ENCODE data around the gene EML5.

Gene EML5

GRCh38 chr14:88616697-88617096 is 176.1 kb downstream of the EML5 start:
- H3K27ac ChIP-seq (ENCODE audit: insufficient read depth in 1 of 2, low read depth in 1 of 2, low read length in 2 of 2, poor library complexity in 1 of 2, severe bottlenecking in 2 of 2), result no peak overlapping the region
- ChIA-PET POLR2A (interaction anchor here (0.9 kb wide), 1 partner anchor 10 kb away, joined by 3 read pairs; no protein-coding TSS in a partner anchor), CTCF (no interaction called here)
- no peak overlapping the region for H3K4me3 ChIP-seq (ENCODE audit: control insufficient read depth in 1 of 7, extremely low read depth in 1 of 7, insufficient read depth in 4 of 7, low read depth in 2 of 7, low read length in 6 of 7)
- peaks cover 0 to 15% (median 12%) of the 10 kb centered on the region in 4 experiments for H3K4me1 ChIP-seq (ENCODE audit: control extremely low read depth in 1 of 4, control insufficient read depth in 4 of 4, insufficient read depth in 4 of 4, low read length in 3 of 4)
- WGBS (ENCODE audit: insufficient coverage), result no CpG with 5 or more reads among the region's 1 CpG
- DNase-seq, result no peak
- H3K27me3 ChIP-seq (replicated peaks in 2 of 5; ENCODE audit: control insufficient read depth in 4 of 5, insufficient read depth in 5 of 5, low read length in 4 of 5), result no peaks in the 10 kb centered on the region
- no peaks in the 10 kb centered on the region for H3K9me3 ChIP-seq (ENCODE audit: control extremely low read depth in 1 of 5, control insufficient read depth in 4 of 5, insufficient read depth in 2 of 5, low read depth in 1 of 5, low read length in 4 of 5)
- peaks cover 0 to 9% (median 3%) of the 10 kb centered on the region in 4 experiments for H3K36me3 ChIP-seq (ENCODE audit: control insufficient read depth in 4 of 4, insufficient read depth in 4 of 4, low read length in 3 of 4)

DNA sequence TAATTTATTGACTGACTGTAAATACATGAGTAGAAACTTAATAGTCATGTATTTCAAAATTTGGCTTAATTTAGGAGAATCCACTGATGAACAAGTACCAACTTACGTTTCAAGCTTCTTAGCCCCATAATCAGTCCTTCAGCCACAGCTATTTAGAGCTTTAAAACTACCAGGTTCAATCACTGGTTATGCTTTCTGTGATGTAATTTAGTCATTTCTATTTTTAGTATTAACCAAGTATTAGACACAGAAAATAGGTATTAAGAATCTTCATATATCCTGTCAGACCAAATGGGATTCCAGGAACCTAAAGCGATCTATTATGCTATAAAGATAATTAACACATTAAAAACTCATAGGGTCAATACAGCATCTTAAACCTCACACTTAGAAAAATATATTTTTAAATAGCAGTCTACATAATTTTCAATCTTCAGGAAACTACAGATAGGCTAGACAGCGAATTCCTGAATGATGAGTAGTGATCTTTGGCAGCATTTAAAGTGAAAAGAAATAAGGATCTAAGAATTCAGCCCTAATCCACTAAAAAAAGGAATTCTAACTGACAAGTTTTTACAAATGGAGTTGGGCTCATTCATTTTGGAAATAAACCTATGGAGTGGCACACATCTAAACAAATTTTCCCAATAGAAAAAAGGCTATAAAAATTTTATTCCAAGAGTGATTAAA is 178.4 kb downstream of the EML5 start:
- Histone ChIP-seq H3K4me1 (ENCODE audit: control extremely low read depth in 1 of 4, control insufficient read depth in 4 of 4, insufficient read depth in 4 of 4, low read length in 3 of 4) (peaks cover 0 to 15% (median 12%) of the 10 kb centered on the region in 4 experiments), H3K9me3 (ENCODE audit: control extremely low read depth in 1 of 5, control insufficient read depth in 4 of 5, insufficient read depth in 2 of 5, low read depth in 1 of 5, low read length in 4 of 5) (no peaks in the 10 kb centered on the region), H3K4me3 (ENCODE audit: control insufficient read depth in 1 of 7, extremely low read depth in 1 of 7, insufficient read depth in 4 of 7, low read depth in 2 of 7, low read length in 6 of 7) (no peak overlapping the region), H3K36me3 (ENCODE audit: control insufficient read depth in 4 of 4, insufficient read depth in 4 of 4, low read length in 3 of 4) (peaks cover 0 to 30% (median 21%) of the 10 kb centered on the region in 4 experiments), H3K27ac (ENCODE audit: insufficient read depth in 1 of 2, low read depth in 1 of 2, low read length in 2 of 2, poor library complexity in 1 of 2, severe bottlenecking in 2 of 2) (no peak overlapping the region), H3K27me3 (replicated peaks in 2 of 5; ENCODE audit: control insufficient read depth in 4 of 5, insufficient read depth in 5 of 5, low read length in 4 of 5) (no peaks in the 10 kb centered on the region)
- POLR2A ChIA-PET, result no interaction called here
- CTCF ChIA-PET, result interaction anchor here (1.4 kb wide), 1 partner anchor 58 kb away, joined by 3 read pairs; no protein-coding TSS in a partner anchor
- DNase-seq, result no peak
- WGBS (ENCODE audit: insufficient coverage), result no CpG with 5 or more reads among the region's 3 CpGs

DNA sequence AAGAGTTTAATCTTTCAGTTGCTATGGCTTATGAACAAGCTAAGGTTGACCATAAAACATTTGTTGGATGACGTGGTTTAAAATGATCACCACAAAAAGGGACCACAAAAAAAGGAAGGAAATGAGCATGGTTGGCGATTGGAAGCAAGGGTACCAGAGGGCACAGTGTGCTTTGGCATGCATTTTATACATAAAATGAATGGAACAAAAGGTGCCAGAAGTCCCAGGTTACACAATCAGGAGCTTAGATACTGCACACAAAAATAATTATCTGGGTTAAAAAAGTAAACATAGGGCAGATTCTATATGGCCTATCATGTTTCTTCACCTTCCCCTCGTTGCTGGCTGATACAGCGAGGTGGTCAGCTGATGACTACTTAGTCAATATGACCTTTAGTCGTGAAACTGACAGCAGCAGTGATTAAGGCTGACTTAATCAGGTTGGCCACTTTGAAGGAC is 179.2 kb downstream of the EML5 start:
- Histone ChIP-seq H3K4me1 (ENCODE audit: control extremely low read depth in 1 of 4, control insufficient read depth in 4 of 4, insufficient read depth in 4 of 4, low read length in 3 of 4) (peaks cover 0 to 15% (median 12%) of the 10 kb centered on the region in 4 experiments), H3K27ac (ENCODE audit: insufficient read depth in 1 of 2, low read depth in 1 of 2, low read length in 2 of 2, poor library complexity in 1 of 2, severe bottlenecking in 2 of 2) (no peak overlapping the region), H3K4me3 (ENCODE audit: control insufficient read depth in 1 of 7, extremely low read depth in 1 of 7, insufficient read depth in 4 of 7, low read depth in 2 of 7, low read length in 6 of 7) (no peak overlapping the region), H3K36me3 (ENCODE audit: control insufficient read depth in 4 of 4, insufficient read depth in 4 of 4, low read length in 3 of 4) (peaks cover 0 to 33% (median 25%) of the 10 kb centered on the region in 4 experiments), H3K27me3 (replicated peaks in 2 of 5; ENCODE audit: control insufficient read depth in 4 of 5, insufficient read depth in 5 of 5, low read length in 4 of 5) (no peaks in the 10 kb centered on the region), H3K9me3 (ENCODE audit: control extremely low read depth in 1 of 5, control insufficient read depth in 4 of 5, insufficient read depth in 2 of 5, low read depth in 1 of 5, low read length in 4 of 5) (no peaks in the 10 kb centered on the region)
- CTCF ChIA-PET, result interaction anchor here (1.4 kb wide), 1 partner anchor 57 kb away, joined by 3 read pairs; no protein-coding TSS in a partner anchor
- DNase-seq, result peak; percentile 74 to 88 (median 88)
- POLR2A ChIA-PET, result no interaction called here
- 45% methylated on average over 3 of the region's 5 CpGs for WGBS (ENCODE audit: insufficient coverage)

DNA sequence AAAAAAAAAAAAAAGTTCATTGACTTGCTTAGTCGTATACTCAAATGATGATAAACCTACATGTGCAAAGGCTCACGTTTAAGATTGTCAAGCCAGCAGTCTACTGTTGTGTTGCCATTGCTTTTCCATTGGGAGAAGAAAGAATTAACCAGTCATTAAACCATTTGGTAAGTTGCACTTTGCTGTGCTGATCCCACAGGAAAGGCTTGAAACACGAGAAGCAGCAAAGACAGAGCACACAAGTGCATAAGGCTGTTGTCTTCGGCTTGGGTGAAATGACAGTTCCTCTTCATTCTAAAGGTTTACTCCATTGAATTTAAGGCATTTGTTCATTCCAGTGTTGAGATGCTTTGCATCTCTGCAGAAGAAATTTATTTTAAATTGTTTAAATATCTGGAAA is 179.8 kb downstream of the EML5 start:
- ChIA-PET CTCF (interaction anchor here (0.6 to 1.4 kb wide), 3 partner anchors 14 to 414 kb away, joined by 3 read pairs; no protein-coding TSS in a partner anchor), POLR2A (no interaction called here)
- Histone ChIP-seq H3K4me1 (ENCODE audit: control extremely low read depth in 1 of 4, control insufficient read depth in 4 of 4, insufficient read depth in 4 of 4, low read length in 3 of 4) (peaks cover 0 to 15% (median 12%) of the 10 kb centered on the region in 4 experiments), H3K4me3 (ENCODE audit: control insufficient read depth in 1 of 7, extremely low read depth in 1 of 7, insufficient read depth in 4 of 7, low read depth in 2 of 7, low read length in 6 of 7) (no peak overlapping the region), H3K27ac (ENCODE audit: insufficient read depth in 1 of 2, low read depth in 1 of 2, low read length in 2 of 2, poor library complexity in 1 of 2, severe bottlenecking in 2 of 2) (no peak overlapping the region), H3K36me3 (ENCODE audit: control insufficient read depth in 4 of 4, insufficient read depth in 4 of 4, low read length in 3 of 4) (peaks cover 0 to 39% (median 31%) of the 10 kb centered on the region in 4 experiments), H3K9me3 (ENCODE audit: control extremely low read depth in 1 of 5, control insufficient read depth in 4 of 5, insufficient read depth in 2 of 5, low read depth in 1 of 5, low read length in 4 of 5) (no peaks in the 10 kb centered on the region), H3K27me3 (replicated peaks in 2 of 5; ENCODE audit: control insufficient read depth in 4 of 5, insufficient read depth in 5 of 5, low read length in 4 of 5) (no peaks in the 10 kb centered on the region)
- 94% methylated on average over 4 of the region's 4 CpGs for WGBS (ENCODE audit: insufficient coverage)
- peak in 2 of 3 donors; percentile 3 to 9 for DNase-seq

GRCh38 chr14:88611878-88612277 is 180.9 kb downstream of the EML5 start:
- Histone ChIP-seq H3K27me3 (replicated peaks in 2 of 5; ENCODE audit: control insufficient read depth in 4 of 5, insufficient read depth in 5 of 5, low read length in 4 of 5) (no peaks in the 10 kb centered on the region), H3K27ac (ENCODE audit: insufficient read depth in 1 of 2, low read depth in 1 of 2, low read length in 2 of 2, poor library complexity in 1 of 2, severe bottlenecking in 2 of 2) (no peak overlapping the region), H3K36me3 (ENCODE audit: control insufficient read depth in 4 of 4, insufficient read depth in 4 of 4, low read length in 3 of 4) (peaks cover 2 to 50% (median 40%) of the 10 kb centered on the region in 4 experiments), H3K9me3 (ENCODE audit: control extremely low read depth in 1 of 5, control insufficient read depth in 4 of 5, insufficient read depth in 2 of 5, low read depth in 1 of 5, low read length in 4 of 5) (no peaks in the 10 kb centered on the region), H3K4me3 (ENCODE audit: control insufficient read depth in 1 of 7, extremely low read depth in 1 of 7, insufficient read depth in 4 of 7, low read depth in 2 of 7, low read length in 6 of 7) (no peak overlapping the region), H3K4me1 (ENCODE audit: control extremely low read depth in 1 of 4, control insufficient read depth in 4 of 4, insufficient read depth in 4 of 4, low read length in 3 of 4) (peaks cover 0 to 15% (median 12%) of the 10 kb centered on the region in 4 experiments)
- CTCF ChIA-PET, result no interaction called here
- POLR2A ChIA-PET, result no interaction called here
- WGBS (ENCODE audit: insufficient coverage), result no CpG with 5 or more reads among the region's 1 CpG
- DNase-seq, result peak in 2 of 3 donors; percentile 31 to 36

DNA sequence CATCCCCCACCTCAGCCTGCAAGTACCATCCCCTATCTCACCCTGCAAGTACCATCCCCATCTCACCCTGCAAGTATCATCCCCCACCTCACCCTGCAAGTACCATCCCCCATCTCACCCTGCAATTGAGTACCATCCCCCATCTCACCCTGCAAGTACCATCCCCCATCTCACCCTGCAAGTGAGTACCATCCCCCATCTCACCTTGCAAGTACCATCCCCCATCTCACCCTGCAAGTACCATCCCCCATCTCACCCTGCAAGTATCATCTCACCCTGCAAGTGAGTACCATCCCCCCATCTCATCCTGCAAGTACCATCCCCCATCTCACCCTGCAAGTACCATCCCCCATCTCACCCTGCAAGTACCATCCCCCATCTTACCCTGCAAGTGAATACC is 184.9 kb downstream of the EML5 start:
- no peak overlapping the region for H3K4me3 ChIP-seq (ENCODE audit: control insufficient read depth in 1 of 7, extremely low read depth in 1 of 7, insufficient read depth in 4 of 7, low read depth in 2 of 7, low read length in 6 of 7)
- no peaks in the 10 kb centered on the region for H3K27me3 ChIP-seq (replicated peaks in 2 of 5; ENCODE audit: control insufficient read depth in 4 of 5, insufficient read depth in 5 of 5, low read length in 4 of 5)
- H3K27ac ChIP-seq (ENCODE audit: insufficient read depth in 1 of 2, low read depth in 1 of 2, low read length in 2 of 2, poor library complexity in 1 of 2, severe bottlenecking in 2 of 2), result no peak overlapping the region
- DNase-seq, result no peak
- CTCF ChIA-PET, result no interaction called here
- POLR2A ChIA-PET, result no interaction called here
- H3K36me3 ChIP-seq (ENCODE audit: control insufficient read depth in 4 of 4, insufficient read depth in 4 of 4, low read length in 3 of 4), result peaks cover 2 to 80% (median 65%) of the 10 kb centered on the region in 4 experiments
- H3K9me3 ChIP-seq (ENCODE audit: control extremely low read depth in 1 of 5, control insufficient read depth in 4 of 5, insufficient read depth in 2 of 5, low read depth in 1 of 5, low read length in 4 of 5), result no peaks in the 10 kb centered on the region
- H3K4me1 ChIP-seq (ENCODE audit: control extremely low read depth in 1 of 4, control insufficient read depth in 4 of 4, insufficient read depth in 4 of 4, low read length in 3 of 4), result peaks cover 0 to 3% (median 2%) of the 10 kb centered on the region in 4 experiments

DNA sequence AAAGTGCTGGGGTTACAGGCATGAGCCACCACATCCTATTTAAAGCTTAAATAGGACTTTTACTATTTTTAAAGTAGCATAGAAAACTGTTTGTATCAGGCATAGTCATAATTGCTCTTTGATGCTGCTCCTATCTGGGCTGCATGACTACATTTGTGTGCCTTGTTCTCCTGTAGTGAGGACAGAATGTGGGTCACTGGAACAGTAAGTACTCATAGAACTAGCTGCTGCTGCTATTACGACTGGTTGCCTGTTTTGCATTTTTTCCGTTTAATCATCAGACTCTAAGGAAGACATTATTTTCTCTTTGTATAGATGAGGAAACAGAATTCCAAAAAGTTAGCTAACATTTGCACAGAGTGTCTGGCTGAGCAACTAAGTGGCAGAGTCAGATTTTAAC is 187.2 kb downstream of the EML5 start:
- WGBS (ENCODE audit: insufficient coverage), result 94% methylated on average over 2 of the region's 2 CpGs
- no peaks in the 10 kb centered on the region for H3K4me1 ChIP-seq (ENCODE audit: control extremely low read depth in 1 of 4, control insufficient read depth in 4 of 4, insufficient read depth in 4 of 4, low read length in 3 of 4)
- H3K4me3 ChIP-seq (ENCODE audit: control insufficient read depth in 1 of 7, extremely low read depth in 1 of 7, insufficient read depth in 4 of 7, low read depth in 2 of 7, low read length in 6 of 7), result no peak overlapping the region
- POLR2A ChIA-PET, result no interaction called here
- CTCF ChIA-PET, result no interaction called here
- peaks cover 5 to 89% (median 67%) of the 10 kb centered on the region in 4 experiments for H3K36me3 ChIP-seq (ENCODE audit: control insufficient read depth in 4 of 4, insufficient read depth in 4 of 4, low read length in 3 of 4)
- no peak overlapping the region for H3K27ac ChIP-seq (ENCODE audit: insufficient read depth in 1 of 2, low read depth in 1 of 2, low read length in 2 of 2, poor library complexity in 1 of 2, severe bottlenecking in 2 of 2)
- H3K27me3 ChIP-seq (replicated peaks in 2 of 5; ENCODE audit: control insufficient read depth in 4 of 5, insufficient read depth in 5 of 5, low read length in 4 of 5), result no peaks in the 10 kb centered on the region
- no peak for DNase-seq
- H3K9me3 ChIP-seq (ENCODE audit: control extremely low read depth in 1 of 5, control insufficient read depth in 4 of 5, insufficient read depth in 2 of 5, low read depth in 1 of 5, low read length in 4 of 5), result no peaks in the 10 kb centered on the region
